HCT116 (cell line): ENCODE data around the gene ATXN1.

Source experiments
- CTCF ChIP-seq, 3 experiments: fragments of 200-600 bp in 1 of 3; sonication (generic) in 1 of 3; IDR thresholded peaks in 2 of 3; conservative IDR thresholded peaks in 1 of 3; 2 replicates each; pipeline ENCODE4 v1.5.1; 2012 to 2017; ENCODE audit warnings: low read depth in 2 of 3, low read length in 2 of 3, antibody characterized with exemption in 1 of 3, borderline replicate concordance in 1 of 3, control low read depth in 1 of 3, mild to moderate bottlenecking in 1 of 3, mixed read lengths in 1 of 3, mixed run types in 1 of 3, moderate library complexity in 1 of 3; ENCODE audit not compliant: insufficient read depth in 1 of 3
- EZH2 ChIP-seq: fragments of 200-600 bp; sonication (generic); IDR thresholded peaks from 2 replicates; pipeline ENCODE4 v1.6.1; 2017; ENCODE audit warnings: antibody characterized with exemption, mixed run types
- EZH2phosphoT487 ChIP-seq: fragments of 200-600 bp; IDR thresholded peaks from 2 replicates; pipeline ENCODE4 v1.6.1; 2018; ENCODE audit warnings: antibody characterized with exemption, borderline replicate concordance

- no peak for TF ChIP-seq EZH2phosphoT487
- TF ChIP-seq CTCF (IDR thresholded peaks at IDR 0.05 in 2 of 3, conservative IDR thresholded peaks at IDR 0.05 in 1 of 3; ENCODE audit: borderline replicate concordance in 1 of 3, insufficient read depth in 1 of 3, low read depth in 2 of 3, low read length in 2 of 3) = no peak
- no peak for TF ChIP-seq EZH2
Measured at GRCh38 chr6:16800341-16800740, 39.1 kb upstream of the ATXN1 start.
